NT2/D1 (cell line): ENCODE measurements around the gene RUVBL1.

Experiments used
- SUZ12 ChIP-seq: IDR thresholded peaks from 2 replicates; pipeline ENCODE4 v1.6.1; 2011; ENCODE audit not compliant: insufficient read length, insufficient read depth; ENCODE audit errors: extremely low read depth
- YY1 ChIP-seq: IDR thresholded peaks from 2 replicates; pipeline ENCODE4 v1.6.1; 2011; ENCODE audit not compliant: insufficient read length, insufficient read depth
- ZNF274 ChIP-seq: IDR thresholded peaks from 2 replicates; pipeline ENCODE4 v1.6.1; 2011; ENCODE audit warnings: mild to moderate bottlenecking, low read depth, low read length

GRCh38 chr3:128144512-128145187 lies 21.0 kb upstream of the RUVBL1 start:
- TF ChIP-seq YY1 = no peak
- TF ChIP-seq SUZ12 = no peak
- TF ChIP-seq ZNF274 = no peak
